ENCODE data around the gene PDCD2.

The PDCD2 gene

GRCh38 chr6:170552765-170553533 lies 31.5 kb downstream of the PDCD2 start, which contains the start of gene PSMB1:
Gene PSMB1 (minus strand): TSS chr6:170553307. CDS start chr6:170553242, 65 bp downstream.
- H3K36me3 ChIP-seq (replicated peaks in 1 of 2; ENCODE audit: control insufficient read depth in 2 of 2, insufficient read depth in 2 of 2, low read length in 2 of 2): peaks cover 4 to 52% of the 10 kb centered on the region in 2 donors

DNA sequence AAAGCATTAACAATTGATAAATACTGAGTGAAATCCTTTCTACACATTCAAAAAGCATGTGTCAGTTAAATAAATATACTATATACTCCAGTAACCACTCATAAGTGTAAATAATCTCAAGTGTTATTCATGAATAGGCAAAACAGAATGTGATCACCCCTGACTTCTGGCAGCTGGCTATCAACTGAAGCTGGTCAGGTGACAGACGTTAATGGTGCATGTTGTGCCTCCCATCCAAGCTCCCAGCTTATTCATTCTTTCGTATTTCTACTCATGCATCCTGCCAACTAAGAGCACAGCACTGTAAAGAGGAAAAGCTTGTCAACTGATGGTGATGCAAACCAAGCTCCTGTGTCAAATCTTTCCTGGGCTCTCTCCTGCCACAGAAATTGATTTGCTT lies 39.0 kb downstream of the PDCD2 start:
- Histone ChIP-seq H3K4ac (ENCODE audit: low read length) (no peak overlapping the region), H3K79me1 (ENCODE audit: low read depth, low read length) (peaks cover 3% of the 10 kb centered on the region), H2BK5ac (ENCODE audit: low read length) (no peak overlapping the region), H2BK12ac (ENCODE audit: low read length) (no peak overlapping the region), H2BK15ac (ENCODE audit: low read length) (no peak overlapping the region), H3K9me3 (replicated peaks in 1 of 2; ENCODE audit: control insufficient read depth in 2 of 2, insufficient read depth in 1 of 2, low read depth in 1 of 2, low read length in 2 of 2) (no peaks in the 10 kb centered on the region), H3K4me3 (ENCODE audit: low read length in 2 of 2) (no peak overlapping the region), H2AFZ (ENCODE audit: low read length) (no peak overlapping the region), H3K9ac (ENCODE audit: low read depth, low read length, poor library complexity) (no peak overlapping the region), H2BK120ac (ENCODE audit: low read depth, low read length) (no peak overlapping the region), H3K18ac (ENCODE audit: low read length) (no peak overlapping the region), H3K14ac (ENCODE audit: low read length) (no peak overlapping the region), H3K27me3 (ENCODE audit: control insufficient read depth in 3 of 3, insufficient read depth in 3 of 3, low read depth in 1 of 3, low read length in 3 of 3) (no peaks in the 10 kb centered on the region), H3K27ac (replicated peaks; ENCODE audit: low read length) (no peak overlapping the region), H3K23ac (ENCODE audit: low read depth, low read length, poor library complexity) (no peak overlapping the region), H4K91ac (ENCODE audit: low read depth, low read length, poor library complexity) (no peak overlapping the region), H3K36me3 (replicated peaks in 1 of 2; ENCODE audit: control insufficient read depth in 2 of 2, insufficient read depth in 2 of 2, low read length in 2 of 2) (peaks cover 28 to 99% of the 10 kb centered on the region in 2 donors), H3K4me2 (ENCODE audit: insufficient read depth, low read length, poor library complexity, severe bottlenecking) (no peak overlapping the region), H3K4me1 (ENCODE audit: control insufficient read depth in 2 of 2, insufficient read depth in 1 of 2, low read depth in 1 of 2, low read length in 2 of 2) (no peaks in the 10 kb centered on the region), H4K8ac (ENCODE audit: low read depth, low read length) (no peak overlapping the region), H2AK5ac (ENCODE audit: low read depth, low read length) (no peak overlapping the region)
- WGBS, 2 donors (ENCODE audit: extremely low coverage in 2 of 2, insufficient read length in 2 of 2, insufficient replicate concordance in 1 of 2): no CpG with 5 or more reads among the region's 2 CpGs
- no peak for DNase-seq (ENCODE audit: low spot score)

More at GRCh38 chr6:170552765-170553533, 31.5 kb downstream of the PDCD2 start, which contains the start of gene PSMB1:
- Histone ChIP-seq H3K9me3 (replicated peaks in 1 of 2; ENCODE audit: control insufficient read depth in 2 of 2, insufficient read depth in 1 of 2, low read depth in 1 of 2, low read length in 2 of 2) (no peaks in the 10 kb centered on the region), H2BK12ac (ENCODE audit: low read length) (no peak within 1 kb of the TSS), H4K91ac (ENCODE audit: low read depth, low read length, poor library complexity) (no peak within 1 kb of the TSS), H3K4me1 (ENCODE audit: control insufficient read depth in 2 of 2, insufficient read depth in 1 of 2, low read depth in 1 of 2, low read length in 2 of 2) (peaks cover 3 to 15% of the 10 kb centered on the region in 2 donors), H3K27me3 (ENCODE audit: control insufficient read depth in 3 of 3, insufficient read depth in 3 of 3, low read depth in 1 of 3, low read length in 3 of 3) (no peaks in the 10 kb centered on the region), H3K23ac (ENCODE audit: low read depth, low read length, poor library complexity) (peak within 1 kb of the TSS; percentile 97), H2BK15ac (ENCODE audit: low read length) (no peak within 1 kb of the TSS), H3K14ac (ENCODE audit: low read length) (no peak within 1 kb of the TSS), H3K4me2 (ENCODE audit: insufficient read depth, low read length, poor library complexity, severe bottlenecking) (peak within 1 kb of the TSS; percentile 79), H2BK120ac (ENCODE audit: low read depth, low read length) (no peak within 1 kb of the TSS), H3K79me1 (ENCODE audit: low read depth, low read length) (peaks cover 5% of the 10 kb centered on the region), H3K27ac (replicated peaks; ENCODE audit: low read length) (peak within 1 kb of the TSS; percentile 75), H2AK5ac (ENCODE audit: low read depth, low read length) (no peak within 1 kb of the TSS), H3K18ac (ENCODE audit: low read length) (peak within 1 kb of the TSS; percentile 49), H2BK5ac (ENCODE audit: low read length) (peak within 1 kb of the TSS; percentile 80), H3K4me3 (ENCODE audit: low read length in 2 of 2) (peak within 1 kb of the TSS; percentile 71 to 100), H3K9ac (ENCODE audit: low read depth, low read length, poor library complexity) (peak within 1 kb of the TSS; percentile 89), H4K8ac (ENCODE audit: low read depth, low read length) (no peak within 1 kb of the TSS), H3K4ac (ENCODE audit: low read length) (no peak within 1 kb of the TSS), H2AFZ (ENCODE audit: low read length) (peak within 1 kb of the TSS; percentile 82)
- WGBS, 2 donors (ENCODE audit: extremely low coverage in 2 of 2, insufficient read length in 2 of 2, insufficient replicate concordance in 1 of 2): no CpG with 5 or more reads among the region's 41 CpGs
- peak; percentile 92 for DNase-seq (ENCODE audit: low spot score)

GRCh38 chr6:170542031-170542719 lies 42.3 kb downstream of the PDCD2 start:
- H3K79me1 ChIP-seq (ENCODE audit: low read depth, low read length): no peaks in the 10 kb centered on the region
- H3K4me1 ChIP-seq (ENCODE audit: control insufficient read depth in 2 of 2, insufficient read depth in 1 of 2, low read depth in 1 of 2, low read length in 2 of 2): no peaks in the 10 kb centered on the region
- no CpG with 5 or more reads among the region's 10 CpGs for WGBS, 2 donors (ENCODE audit: extremely low coverage in 2 of 2, insufficient read length in 2 of 2, insufficient replicate concordance in 1 of 2)
- H3K18ac ChIP-seq (ENCODE audit: low read length): no peak overlapping the region
- H3K4me2 ChIP-seq (ENCODE audit: insufficient read depth, low read length, poor library complexity, severe bottlenecking): no peak overlapping the region
- H3K14ac ChIP-seq (ENCODE audit: low read length): no peak overlapping the region
- no peak overlapping the region for H2BK15ac ChIP-seq (ENCODE audit: low read length)
- H3K36me3 ChIP-seq (replicated peaks in 1 of 2; ENCODE audit: control insufficient read depth in 2 of 2, insufficient read depth in 2 of 2, low read length in 2 of 2): peaks cover 31 to 98% of the 10 kb centered on the region in 2 donors
- H2AK5ac ChIP-seq (ENCODE audit: low read depth, low read length): no peak overlapping the region
- no peak overlapping the region for H3K4ac ChIP-seq (ENCODE audit: low read length)
- no peaks in the 10 kb centered on the region for H3K9me3 ChIP-seq (replicated peaks in 1 of 2; ENCODE audit: control insufficient read depth in 2 of 2, insufficient read depth in 1 of 2, low read depth in 1 of 2, low read length in 2 of 2)
- no peak overlapping the region for H3K27ac ChIP-seq (replicated peaks; ENCODE audit: low read length)
- no peak overlapping the region for H2AFZ ChIP-seq (ENCODE audit: low read length)
- no peak overlapping the region for H3K23ac ChIP-seq (ENCODE audit: low read depth, low read length, poor library complexity)
- H3K27me3 ChIP-seq (ENCODE audit: control insufficient read depth in 3 of 3, insufficient read depth in 3 of 3, low read depth in 1 of 3, low read length in 3 of 3): no peaks in the 10 kb centered on the region
- no peak overlapping the region for H4K91ac ChIP-seq (ENCODE audit: low read depth, low read length, poor library complexity)
- no peak overlapping the region for H2BK120ac ChIP-seq (ENCODE audit: low read depth, low read length)
- no peak overlapping the region for H2BK5ac ChIP-seq (ENCODE audit: low read length)
- H3K4me3 ChIP-seq (ENCODE audit: low read length in 2 of 2): no peak overlapping the region
- H4K8ac ChIP-seq (ENCODE audit: low read depth, low read length): no peak overlapping the region
- no peak for DNase-seq (ENCODE audit: low spot score)
- H3K9ac ChIP-seq (ENCODE audit: low read depth, low read length, poor library complexity): no peak overlapping the region
- H2BK12ac ChIP-seq (ENCODE audit: low read length): no peak overlapping the region

DNA sequence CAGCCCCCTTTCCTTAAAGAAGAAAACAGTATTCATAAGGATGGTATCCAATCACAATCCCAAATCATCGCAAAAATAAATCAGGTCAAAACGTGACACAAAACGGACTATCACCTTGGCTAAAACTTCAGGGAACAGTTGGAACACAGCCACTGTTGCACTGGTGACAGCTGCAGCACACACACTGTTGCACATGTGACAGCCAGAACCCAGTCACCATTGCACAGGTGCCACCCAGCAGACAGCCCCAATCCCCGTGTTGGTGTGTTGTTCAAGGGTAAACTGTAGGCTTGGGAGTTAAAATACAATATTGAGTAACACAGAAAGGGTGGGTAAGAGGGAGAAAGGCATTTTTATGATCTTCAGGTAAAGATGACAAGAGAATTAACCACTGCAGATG lies 47.1 kb downstream of the PDCD2 start:
- no peak for DNase-seq (ENCODE audit: low spot score)
- H2AK5ac ChIP-seq (ENCODE audit: low read depth, low read length): no peak overlapping the region
- H3K79me1 ChIP-seq (ENCODE audit: low read depth, low read length): no peaks in the 10 kb centered on the region
- no peak overlapping the region for H4K8ac ChIP-seq (ENCODE audit: low read depth, low read length)
- no peak overlapping the region for H2BK120ac ChIP-seq (ENCODE audit: low read depth, low read length)
- no peak overlapping the region for H3K23ac ChIP-seq (ENCODE audit: low read depth, low read length, poor library complexity)
- no peak overlapping the region for H3K27ac ChIP-seq (replicated peaks; ENCODE audit: low read length)
- H3K4ac ChIP-seq (ENCODE audit: low read length): no peak overlapping the region
- H3K14ac ChIP-seq (ENCODE audit: low read length): no peak overlapping the region
- H3K4me2 ChIP-seq (ENCODE audit: insufficient read depth, low read length, poor library complexity, severe bottlenecking): no peak overlapping the region
- no peak overlapping the region for H2AFZ ChIP-seq (ENCODE audit: low read length)
- peaks cover 33 to 98% of the 10 kb centered on the region in 2 donors for H3K36me3 ChIP-seq (replicated peaks in 1 of 2; ENCODE audit: control insufficient read depth in 2 of 2, insufficient read depth in 2 of 2, low read length in 2 of 2)
- no peaks in the 10 kb centered on the region for H3K4me1 ChIP-seq (ENCODE audit: control insufficient read depth in 2 of 2, insufficient read depth in 1 of 2, low read depth in 1 of 2, low read length in 2 of 2)
- no peak overlapping the region for H3K9ac ChIP-seq (ENCODE audit: low read depth, low read length, poor library complexity)
- H3K9me3 ChIP-seq (replicated peaks in 1 of 2; ENCODE audit: control insufficient read depth in 2 of 2, insufficient read depth in 1 of 2, low read depth in 1 of 2, low read length in 2 of 2): no peaks in the 10 kb centered on the region
- no peak overlapping the region for H3K4me3 ChIP-seq (ENCODE audit: low read length in 2 of 2)
- no peak overlapping the region for H2BK5ac ChIP-seq (ENCODE audit: low read length)
- no peaks in the 10 kb centered on the region for H3K27me3 ChIP-seq (ENCODE audit: control insufficient read depth in 3 of 3, insufficient read depth in 3 of 3, low read depth in 1 of 3, low read length in 3 of 3)
- H2BK15ac ChIP-seq (ENCODE audit: low read length): no peak overlapping the region
- no peak overlapping the region for H3K18ac ChIP-seq (ENCODE audit: low read length)
- WGBS, 2 donors (ENCODE audit: extremely low coverage in 2 of 2, insufficient read length in 2 of 2, insufficient replicate concordance in 1 of 2): no CpG with 5 or more reads among the region's 4 CpGs
- H4K91ac ChIP-seq (ENCODE audit: low read depth, low read length, poor library complexity): no peak overlapping the region
- no peak overlapping the region for H2BK12ac ChIP-seq (ENCODE audit: low read length)
